ENCODE measurements around the gene CTBP1.

Gene CTBP1

DNA sequence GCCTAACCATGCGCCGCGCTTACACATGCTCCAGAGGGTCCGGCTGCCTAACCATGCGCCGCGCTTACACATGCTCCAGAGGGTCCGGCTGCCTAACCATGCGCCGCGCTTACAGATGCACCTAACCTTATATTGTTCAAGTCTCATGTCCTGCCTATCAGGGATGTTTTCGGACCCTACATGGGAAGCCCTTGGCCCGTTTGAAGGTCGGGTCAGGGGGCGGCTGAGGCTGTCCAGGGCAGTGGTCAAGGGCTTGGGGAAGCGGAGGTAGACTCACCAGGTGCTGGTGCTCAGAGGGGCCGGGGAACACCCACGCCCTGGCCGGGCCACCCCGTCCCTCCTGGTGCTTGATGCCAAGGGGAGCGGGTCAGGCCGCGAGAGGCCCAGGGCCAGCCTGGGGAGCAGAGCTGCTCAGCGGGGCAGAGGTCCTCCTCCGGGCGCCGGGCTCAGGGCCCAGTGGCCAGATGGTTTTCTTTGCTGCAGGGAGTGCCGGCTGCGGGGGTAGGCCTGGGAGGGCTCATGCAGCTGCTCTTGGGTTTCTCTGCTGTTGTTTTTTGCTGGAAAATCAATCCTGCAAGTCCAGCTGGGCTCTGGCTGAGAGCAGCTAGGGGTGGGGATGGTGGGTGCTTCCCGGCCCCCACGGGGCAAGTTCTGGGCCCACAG is 41.2 kb downstream of the CTBP1 start:
- DNase-seq = no peak

- no peak for DNase-seq
These were observed 41.8 kb downstream of the CTBP1 start for GRCh38 chr4:1207157-1207470.

DNA sequence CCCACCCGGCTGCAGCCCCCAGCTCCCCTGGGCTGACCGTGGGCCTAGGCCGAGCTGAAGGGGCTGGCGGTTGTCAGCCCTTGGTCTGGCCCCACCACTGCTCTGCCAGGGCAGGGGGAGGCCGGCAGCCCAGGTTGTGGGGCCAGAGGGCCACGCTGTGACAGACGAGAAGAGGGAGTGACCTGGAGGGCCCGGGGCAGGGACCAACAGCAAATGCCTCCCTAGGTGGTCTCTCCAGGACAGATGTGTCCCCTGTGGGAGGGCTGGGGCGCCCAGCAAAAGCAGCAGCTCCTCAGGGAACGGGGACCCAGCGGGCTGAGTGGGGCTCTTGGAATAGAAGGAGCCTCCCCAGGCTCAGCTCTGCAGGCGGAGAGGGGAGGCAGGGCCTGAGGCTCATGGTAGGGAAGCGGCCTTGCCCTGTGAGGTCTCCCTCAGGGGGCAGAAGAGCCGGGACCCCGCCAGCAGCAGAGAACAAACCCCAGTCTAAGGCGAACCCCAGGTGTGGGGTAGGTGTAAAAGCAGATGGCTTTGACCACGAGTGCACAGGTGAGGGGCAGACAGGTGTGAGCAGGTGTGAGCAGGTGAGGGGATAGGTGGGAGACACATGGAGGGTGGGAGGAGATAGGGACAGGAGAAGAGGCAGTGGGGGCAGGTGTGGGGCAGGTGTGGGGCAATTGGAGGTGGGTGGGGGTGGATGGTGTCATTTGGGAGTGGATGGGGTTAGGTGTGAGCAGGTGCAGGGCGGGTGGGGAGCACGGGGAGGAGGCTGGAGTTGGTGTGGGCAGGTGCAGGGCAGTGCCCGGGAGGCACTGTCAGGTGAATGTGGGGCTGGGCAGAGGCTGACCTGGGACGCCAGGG is 42.4 kb downstream of the CTBP1 start:
- DNase-seq = no peak

- DNase-seq = no peak
These were observed 43.2 kb downstream of the CTBP1 start for GRCh38 chr4:1205586-1206298.

- DNase-seq = no peak
These were observed 43.9 kb downstream of the CTBP1 start for GRCh38 chr4:1204828-1205585.

GRCh38 chr4:1204286-1204827 is 44.6 kb downstream of the CTBP1 start:
- DNase-seq = no peak

GRCh38 chr4:1203026-1203616 is 45.8 kb downstream of the CTBP1 start:
- no peak for DNase-seq

DNA sequence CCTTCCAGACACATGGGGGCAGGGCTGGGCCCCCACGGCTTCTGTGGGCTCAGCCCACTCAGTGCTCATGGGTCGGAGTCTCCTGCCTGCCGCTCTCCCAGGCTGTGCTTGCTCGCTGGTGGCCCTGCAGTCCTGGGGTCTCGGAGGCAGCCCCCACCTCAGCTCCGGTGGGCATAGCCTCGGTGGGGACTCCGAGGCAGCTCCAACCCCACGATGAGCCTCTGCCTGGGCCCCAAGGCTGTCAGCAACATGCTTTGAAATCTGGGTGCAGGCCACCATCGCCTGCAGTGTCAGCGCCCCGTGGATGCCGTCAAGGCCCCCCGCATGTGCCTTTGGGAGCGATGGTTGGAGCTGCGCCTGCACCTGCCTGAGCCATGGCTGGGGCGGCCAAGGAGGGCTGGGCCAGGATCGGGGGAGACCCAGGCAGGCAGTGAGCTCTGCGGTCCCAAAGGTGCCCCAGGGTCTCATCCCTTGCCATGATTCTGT is 46.4 kb downstream of the CTBP1 start:
- no peak for DNase-seq

DNA sequence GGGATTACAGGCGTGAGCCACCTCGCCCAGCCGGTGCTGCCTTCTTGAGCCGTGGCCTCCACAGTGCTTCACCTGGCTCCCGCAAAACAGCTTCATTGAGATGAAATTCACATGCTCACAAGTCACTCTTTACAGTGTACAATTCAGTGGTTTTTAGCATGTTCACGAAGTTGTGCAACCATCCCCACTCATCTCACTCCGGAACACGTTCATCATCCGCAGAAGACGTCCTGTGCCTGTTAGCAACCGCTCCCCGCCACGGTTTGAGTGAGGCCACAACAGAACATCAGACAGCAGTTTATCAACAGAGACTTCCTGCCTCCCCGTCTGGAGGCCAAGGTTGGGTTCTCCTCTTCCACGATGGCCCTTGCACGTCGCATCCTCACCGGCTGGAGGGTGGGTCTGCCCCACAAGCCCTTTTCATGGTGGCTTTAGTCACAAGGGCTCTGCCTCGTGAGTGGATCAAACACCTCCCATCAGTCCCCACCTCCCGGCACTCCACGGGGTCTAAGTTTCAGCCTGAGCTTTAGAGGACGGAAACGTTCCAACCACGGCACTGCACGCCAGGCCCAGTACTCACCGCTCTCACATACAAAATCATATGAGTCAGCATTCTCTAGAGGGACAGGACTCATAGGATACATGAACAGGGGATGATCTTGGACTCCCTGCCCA is 46.9 kb downstream of the CTBP1 start:
- no peak for DNase-seq

DNA sequence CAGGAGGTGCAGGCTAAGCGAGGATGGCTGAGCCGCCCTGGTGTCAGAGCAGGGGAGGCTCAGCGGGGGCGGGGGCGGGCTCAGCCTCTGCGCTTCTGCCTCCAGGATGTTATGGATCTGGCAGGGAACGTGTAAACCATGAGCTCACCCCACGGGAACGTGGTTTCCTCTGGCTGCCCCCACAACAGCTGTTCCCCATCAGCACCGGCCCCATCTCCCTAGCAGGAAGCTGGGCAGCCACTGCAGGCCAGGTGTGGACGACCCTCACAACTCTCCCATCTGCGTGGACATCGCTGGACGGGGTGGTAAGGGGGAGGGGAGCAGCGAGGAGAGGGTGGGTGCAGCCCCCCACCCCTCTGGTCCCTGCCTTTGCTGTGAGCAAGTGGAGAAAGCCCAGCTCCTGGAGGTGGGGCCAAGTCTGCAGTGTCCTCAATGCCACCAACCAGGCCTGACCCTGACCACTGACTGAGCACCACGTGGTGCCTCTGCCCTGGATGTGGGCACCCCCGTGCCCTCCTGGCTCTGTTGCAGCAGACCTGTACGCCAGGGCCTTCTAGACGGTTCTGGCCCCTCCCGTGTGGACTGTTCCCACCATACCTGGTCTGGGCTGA is 48.4 kb downstream of the CTBP1 start:
- no peak for DNase-seq

GRCh38 chr4:1199556-1200331 is 49.2 kb downstream of the CTBP1 start:
- DNase-seq = no peak

GRCh38 chr4:1198098-1198844 is 50.7 kb downstream of the CTBP1 start:
- no peak for DNase-seq

DNA sequence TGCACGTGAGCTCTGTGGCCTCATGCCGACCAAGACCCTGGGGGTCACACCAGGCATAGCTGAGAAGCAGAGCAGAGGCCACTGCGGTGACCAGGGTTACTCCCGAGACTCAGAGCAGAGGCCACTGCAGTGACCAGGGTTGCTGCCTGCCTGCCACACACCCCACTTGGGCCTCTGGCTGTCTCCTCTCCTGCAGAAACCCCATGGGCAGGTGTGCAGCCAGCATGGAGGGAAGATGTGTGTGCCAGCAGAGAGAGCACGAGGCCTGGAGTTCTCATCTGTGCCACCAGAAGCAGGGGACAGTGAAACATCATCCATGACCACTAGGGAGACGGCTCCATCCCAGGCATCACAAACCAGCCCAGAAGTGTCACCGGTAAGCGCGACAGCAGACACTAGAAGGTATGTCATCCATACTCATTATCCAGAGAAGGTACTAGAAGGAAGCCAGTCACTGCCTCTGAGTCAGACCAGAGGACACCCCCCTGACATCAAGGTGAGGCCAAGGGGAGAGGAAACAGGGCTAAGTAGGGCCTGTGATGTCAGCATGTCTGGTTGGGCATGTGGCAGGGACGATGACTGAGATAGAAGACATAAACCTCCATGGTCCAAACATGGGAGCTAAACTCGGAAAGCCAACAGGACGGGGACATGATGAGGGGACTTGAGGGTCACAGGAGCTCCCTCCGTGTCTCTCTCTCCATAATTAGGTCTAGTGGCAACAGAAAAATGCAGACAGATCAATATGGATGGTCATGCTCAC is 52.3 kb downstream of the CTBP1 start:
- no peak for DNase-seq

- no peak for DNase-seq
These were observed 53.0 kb downstream of the CTBP1 start for GRCh38 chr4:1195891-1196401.

DNA sequence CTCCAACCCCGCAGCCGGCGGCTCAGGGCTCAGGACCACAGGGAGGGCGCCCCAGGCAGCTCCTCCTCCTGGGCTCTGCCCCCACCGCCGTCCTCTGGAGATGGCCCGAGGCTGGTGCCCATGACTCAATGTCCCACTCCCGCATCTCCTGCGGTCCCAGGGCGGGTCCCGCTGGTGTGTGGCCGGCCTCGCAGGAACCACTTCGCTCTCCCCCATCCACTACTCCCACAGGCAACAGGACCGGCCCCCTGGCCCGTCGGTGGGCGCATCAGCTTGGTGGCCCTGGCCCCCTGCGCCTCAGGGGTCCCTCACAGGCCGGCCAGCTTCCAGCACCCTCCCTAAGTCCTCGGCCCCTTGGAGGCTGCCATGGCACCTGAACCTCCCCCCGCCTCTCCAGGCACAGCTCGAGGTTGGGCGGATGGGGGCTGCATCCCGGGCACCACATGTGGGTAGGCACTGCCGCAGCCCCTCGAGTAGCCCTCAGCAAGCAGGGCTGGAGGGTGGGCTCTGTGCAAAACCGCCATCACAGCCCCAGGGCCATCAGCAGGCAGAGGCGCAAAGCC is 53.7 kb downstream of the CTBP1 start:
- DNase-seq = no peak

- DNase-seq = no peak
These were observed 54.7 kb downstream of the CTBP1 start for GRCh38 chr4:1194010-1194900.
